K562 (cell line): Measurements from ENCODE around the gene PRKAR1B. TPM values are rescaled to one million over a fixed set of nuclear protein-coding genes. Genes with fewer than 3 reads are reported as not detected.

Source experiments
- BCL6 ChIP-seq: fragments of 250-450 bp; sonication (Bioruptor Pico); IDR thresholded peaks from 2 replicates; pipeline ENCODE4 v1.4.0; 2020
- CBX2 ChIP-seq: fragments of 200-600 bp; sonication (generic); IDR thresholded peaks from one replicate; pipeline ENCODE4 v1.6.1; 2012; ENCODE audit warnings: mild to moderate bottlenecking, low read length, inconsistent platforms; ENCODE audit not compliant: insufficient read depth, poor library complexity, severe bottlenecking
- CEBPB ChIP-seq: fragments of 450-650 bp; IDR thresholded peaks from 2 replicates; pipeline ENCODE4 v1.6.1; 2016; ENCODE audit warnings: missing genetic modification characterization, missing compliant biosample characterization
- CSDE1 ChIP-seq, 2 experiments: fragments of 450-650 bp; IDR thresholded peaks; 2 replicates each; pipeline ENCODE4 v1.6.1; 2016; ENCODE audit warnings: mild to moderate bottlenecking in 1 of 2
- GABPB1 ChIP-seq: sonication (generic); formaldehyde crosslinking; IDR thresholded peaks from 2 replicates; pipeline ENCODE4 v1.8.0; 2022; ENCODE audit warnings: mild to moderate bottlenecking, missing genetic modification reagents
- KAT8 ChIP-seq: fragments of 450-650 bp; IDR thresholded peaks from 2 replicates; pipeline ENCODE4 v1.6.1; 2016; ENCODE audit warnings: low read depth, mild to moderate bottlenecking
- MTF1 ChIP-seq: fragments of 250-450 bp; sonication (Bioruptor Pico); IDR thresholded peaks from 2 replicates; pipeline ENCODE4 v1.9.0; 2021; ENCODE audit warnings: moderate library complexity, mild to moderate bottlenecking, inconsistent platforms, borderline replicate concordance
- POLR2AphosphoS2 ChIP-seq: IDR thresholded peaks from 2 replicates; pipeline ENCODE4 v1.6.1; 2012; ENCODE audit warnings: low read length, improper control_type of control experiment
- PRPF4 ChIP-seq: fragments of 200-400 bp; formaldehyde crosslinking; IDR thresholded peaks from one replicate; pipeline ENCODE4 v1.6.1; 2017; ENCODE audit warnings: low read length, low read depth, mild to moderate bottlenecking; ENCODE audit not compliant: insufficient read depth, poor library complexity, severe bottlenecking
- SMARCE1 ChIP-seq: fragments of 450-650 bp; IDR thresholded peaks from 2 replicates; pipeline ENCODE4 v1.7.1; 2016; ENCODE audit warnings: mild to moderate bottlenecking
- TAF7 ChIP-seq: fragments of 450-650 bp; IDR thresholded peaks from 2 replicates; pipeline ENCODE4 v1.6.1; 2016; ENCODE audit warnings: missing genetic modification characterization, missing compliant biosample characterization
- TBL1XR1 ChIP-seq, 2 experiments: IDR thresholded peaks; 2 replicates each; pipeline ENCODE4 v1.6.1; 2012; ENCODE audit warnings: improper control_type of control experiment in 2 of 2, low read length in 2 of 2, mild to moderate bottlenecking in 1 of 2
- U2AF2 ChIP-seq: fragments of 200-400 bp; formaldehyde crosslinking; optimal IDR thresholded peaks from 2 replicates; pipeline ENCODE3; 2017; ENCODE audit warnings: low read depth, mild to moderate bottlenecking, low read length
- ZC3H4 ChIP-seq: sonication (generic); formaldehyde crosslinking; IDR thresholded peaks from 2 replicates; pipeline ENCODE4 v1.9.0; 2021; ENCODE audit warnings: missing genetic modification reagents, borderline replicate concordance
- ZFP30 ChIP-seq: fragments of 250-450 bp; sonication (Bioruptor Pico); IDR thresholded peaks from 2 replicates; pipeline ENCODE4 v1.8.0; 2022; ENCODE audit warnings: moderate library complexity, mild to moderate bottlenecking, inconsistent platforms, borderline replicate concordance
- ZNF184 ChIP-seq: sonication (generic); formaldehyde crosslinking; IDR thresholded peaks from 2 replicates; pipeline ENCODE4 v1.5.0; 2020; ENCODE audit warnings: missing genetic modification reagents
- ZSCAN32 ChIP-seq: fragments of 450-650 bp; formaldehyde crosslinking; IDR thresholded peaks from 2 replicates; pipeline ENCODE4 v1.4.0; 2020; ENCODE audit warnings: mild to moderate bottlenecking, moderate library complexity
- polyA plus RNA-seq, 8 experiments: library from polyadenylated mRNA; depleted of rRNA in 4 of 8; stranded (reverse) in 5 of 8; unstranded in 3 of 8; fragments of >200 nt; fragmentation: Nextera tagmentation in 2 of 8; fragmentation: Illumina TruSeq in 1 of 8; extraction: Ambion mirVana in 2 of 8; extraction: Trizol in 1 of 8; gene quantifications; 2 replicates each; pipeline versions ENCODE4 v1.2.1 to v1.2.3, GENCODE V29; 2011 to 2014; ENCODE audit warnings: inconsistent platforms in 1 of 8, missing spikeins in 1 of 8
- total RNA-seq, 7 experiments: library from RNA; depleted of rRNA in 6 of 7; stranded (reverse); fragments of >200 nt in 6 of 7; fragmentation: Illumina TruSeq in 2 of 7; extraction: Trizol in 2 of 7; gene quantifications; 2 replicates each; pipeline versions ENCODE4 v1.2.1 to v1.2.3, GENCODE V29; 2011 to 2021; ENCODE audit warnings: low replicate concordance in 1 of 7
- TF ChIP-seq, protein P1 (sequence below): fragments of 450-650 bp; IDR thresholded peaks from 2 replicates; pipeline ENCODE4 v1.6.1; 2016; ENCODE audit warnings: antibody characterized with exemption
- TF ChIP-seq, protein P2 (sequence below), 2 experiments: fragments of 450-650 bp in 1 of 2; sonication (generic) in 1 of 2; formaldehyde crosslinking in 1 of 2; IDR thresholded peaks in 1 of 2; conservative IDR thresholded peaks in 1 of 2; 2 replicates each; pipeline versions ENCODE4 v1.6.1 to v1.8.1; 2016 to 2023; ENCODE audit warnings: mild to moderate bottlenecking in 2 of 2, moderate library complexity in 2 of 2, inconsistent platforms in 1 of 2, missing genetic modification reagents in 1 of 2
- TF ChIP-seq, protein P3 (sequence below): fragments of 450-650 bp; IDR thresholded peaks from 2 replicates; pipeline ENCODE4 v1.6.1; 2016
- TF ChIP-seq, protein P4 (sequence below): sonication (generic); formaldehyde crosslinking; IDR thresholded peaks from 2 replicates; pipeline ENCODE4 v1.8.0; 2022; ENCODE audit warnings: mild to moderate bottlenecking, missing genetic modification reagents
- TF ChIP-seq, protein P5 (sequence below), 2 experiments: fragments of 200-800 bp in 1 of 2; sonication (Bioruptor generic) in 1 of 2; sonication (generic) in 1 of 2; formaldehyde crosslinking in 1 of 2; IDR thresholded peaks in 1 of 2; conservative IDR thresholded peaks in 1 of 2; 2 replicates each; pipeline versions ENCODE4 v1.5.0 to v1.6.1; 2016 to 2020; ENCODE audit warnings: missing compliant biosample characterization in 1 of 2, missing genetic modification characterization in 1 of 2, missing genetic modification reagents in 1 of 2

The PRKAR1B gene
- total and polyA plus RNA-seq, 9 of the 15 experiments (the other 6 are each of a cell fraction or from before 2014, with no cell fraction given), result 0.99 to 30.5 (median 12.7) TPM

DNA sequence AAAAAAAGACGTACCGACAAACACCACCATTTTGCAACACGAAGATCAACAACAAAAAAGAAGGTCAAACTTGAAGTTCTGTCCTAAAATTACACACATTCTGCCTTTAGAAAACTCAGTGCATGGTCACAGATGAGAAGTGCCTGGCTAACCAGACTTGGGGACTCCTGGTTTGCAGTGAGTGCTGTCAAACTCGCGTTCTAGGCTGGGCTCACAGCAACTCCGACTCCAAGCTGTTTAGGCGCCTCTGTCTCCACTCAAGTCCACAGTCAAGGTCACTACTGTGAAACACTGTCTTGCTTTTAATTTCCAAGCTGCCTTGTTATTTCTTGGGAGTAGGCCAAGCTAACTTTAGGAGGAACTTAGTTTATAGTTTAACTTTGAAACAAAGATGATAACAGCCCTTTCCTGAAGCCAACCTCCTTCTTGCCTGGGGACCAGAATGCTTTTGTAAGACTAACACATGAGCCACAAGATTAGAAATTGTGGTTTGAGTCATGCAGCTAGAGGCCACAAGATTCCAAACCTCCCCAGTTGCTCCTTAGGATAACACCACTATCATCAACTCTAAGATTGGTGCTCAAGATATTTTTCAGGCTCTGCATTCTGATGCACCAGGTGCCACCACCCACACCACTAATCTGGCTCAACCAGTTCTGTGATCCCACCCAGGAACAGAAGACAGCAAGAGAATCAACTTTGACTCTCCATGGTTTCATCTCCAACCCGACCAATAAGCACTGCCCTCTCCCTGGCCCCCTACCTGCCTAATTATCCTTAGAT, 1.7 kb downstream of the PRKAR1B start (continued):
- TF ChIP-seq, protein P1, sequence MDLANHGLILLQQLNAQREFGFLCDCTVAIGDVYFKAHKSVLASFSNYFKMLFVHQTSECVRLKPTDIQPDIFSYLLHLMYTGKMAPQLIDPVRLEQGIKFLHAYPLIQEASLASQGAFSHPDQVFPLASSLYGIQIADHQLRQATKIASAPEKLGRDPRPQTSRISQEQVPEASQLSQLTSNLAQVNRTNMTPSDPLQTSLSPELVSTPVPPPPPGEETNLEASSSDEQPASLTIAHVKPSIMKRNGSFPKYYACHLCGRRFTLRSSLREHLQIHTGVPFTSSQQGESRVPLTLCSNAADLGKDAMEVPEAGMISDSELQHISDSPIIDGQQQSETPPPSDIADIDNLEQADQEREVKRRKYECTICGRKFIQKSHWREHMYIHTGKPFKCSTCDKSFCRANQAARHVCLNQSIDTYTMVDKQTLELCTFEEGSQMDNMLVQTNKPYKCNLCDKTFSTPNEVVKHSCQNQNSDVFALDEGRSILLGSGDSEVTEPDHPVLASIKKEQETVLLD, result no peak
- TF ChIP-seq MTF1 (no peak), TAF7 (tag) (no peak), ZNF184 (CRISPR knock-in tag) (no peak), TBL1XR1 (IDR thresholded peaks at IDR 0.05; ENCODE audit: low read length in 2 of 2) (peak; percentile 68 to 71; a peak in 3 of 4 replicates), CSDE1 (IDR thresholded peaks at IDR 0.05) (no peak), CBX2 (no peak), KAT8 (no peak), SMARCE1 (peak; percentile 92), ZFP30 (CRISPR knock-in tag) (no peak), ZC3H4 (CRISPR knock-in tag) (no peak), CEBPB (tag) (peak; percentile 63), PRPF4 (no peak), POLR2AphosphoS2 (no peak), ZSCAN32 (no peak), U2AF2 (no peak), GABPB1 (CRISPR knock-in tag) (no peak), BCL6 (CRISPR knock-in tag) (no peak)
- TF ChIP-seq, protein P2, sequence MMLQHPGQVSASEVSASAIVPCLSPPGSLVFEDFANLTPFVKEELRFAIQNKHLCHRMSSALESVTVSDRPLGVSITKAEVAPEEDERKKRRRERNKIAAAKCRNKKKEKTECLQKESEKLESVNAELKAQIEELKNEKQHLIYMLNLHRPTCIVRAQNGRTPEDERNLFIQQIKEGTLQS (IDR thresholded peaks at IDR 0.05), result peak; percentile 49; the same call in 1 of the 2 replicates
- TF ChIP-seq, protein P2 (CRISPR knock-in tag; conservative IDR thresholded peaks at IDR 0.05), result no peak
- TF ChIP-seq, protein P3, sequence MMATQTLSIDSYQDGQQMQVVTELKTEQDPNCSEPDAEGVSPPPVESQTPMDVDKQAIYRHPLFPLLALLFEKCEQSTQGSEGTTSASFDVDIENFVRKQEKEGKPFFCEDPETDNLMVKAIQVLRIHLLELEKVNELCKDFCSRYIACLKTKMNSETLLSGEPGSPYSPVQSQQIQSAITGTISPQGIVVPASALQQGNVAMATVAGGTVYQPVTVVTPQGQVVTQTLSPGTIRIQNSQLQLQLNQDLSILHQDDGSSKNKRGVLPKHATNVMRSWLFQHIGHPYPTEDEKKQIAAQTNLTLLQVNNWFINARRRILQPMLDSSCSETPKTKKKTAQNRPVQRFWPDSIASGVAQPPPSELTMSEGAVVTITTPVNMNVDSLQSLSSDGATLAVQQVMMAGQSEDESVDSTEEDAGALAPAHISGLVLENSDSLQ, result no peak
- TF ChIP-seq, protein P4, sequence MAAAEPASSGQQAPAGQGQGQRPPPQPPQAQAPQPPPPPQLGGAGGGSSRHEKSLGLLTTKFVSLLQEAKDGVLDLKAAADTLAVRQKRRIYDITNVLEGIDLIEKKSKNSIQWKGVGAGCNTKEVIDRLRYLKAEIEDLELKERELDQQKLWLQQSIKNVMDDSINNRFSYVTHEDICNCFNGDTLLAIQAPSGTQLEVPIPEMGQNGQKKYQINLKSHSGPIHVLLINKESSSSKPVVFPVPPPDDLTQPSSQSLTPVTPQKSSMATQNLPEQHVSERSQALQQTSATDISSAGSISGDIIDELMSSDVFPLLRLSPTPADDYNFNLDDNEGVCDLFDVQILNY, result no peak
- TF ChIP-seq, protein P5, sequence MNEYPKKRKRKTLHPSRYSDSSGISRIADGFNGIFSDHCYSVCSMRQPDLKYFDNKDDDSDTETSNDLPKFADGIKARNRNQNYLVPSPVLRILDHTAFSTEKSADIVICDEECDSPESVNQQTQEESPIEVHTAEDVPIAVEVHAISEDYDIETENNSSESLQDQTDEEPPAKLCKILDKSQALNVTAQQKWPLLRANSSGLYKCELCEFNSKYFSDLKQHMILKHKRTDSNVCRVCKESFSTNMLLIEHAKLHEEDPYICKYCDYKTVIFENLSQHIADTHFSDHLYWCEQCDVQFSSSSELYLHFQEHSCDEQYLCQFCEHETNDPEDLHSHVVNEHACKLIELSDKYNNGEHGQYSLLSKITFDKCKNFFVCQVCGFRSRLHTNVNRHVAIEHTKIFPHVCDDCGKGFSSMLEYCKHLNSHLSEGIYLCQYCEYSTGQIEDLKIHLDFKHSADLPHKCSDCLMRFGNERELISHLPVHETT (CRISPR knock-in tag; conservative IDR thresholded peaks at IDR 0.05 in 1 of 2, IDR thresholded peaks at IDR 0.05 in 1 of 2), result no peak; a peak in 1 of 4 replicates
